Aorta (tissue), 5 donors: ENCODE measurements around the gene CDHR2. TPM values are rescaled to one million over a fixed set of nuclear protein-coding genes. Genes with fewer than 3 reads are reported as not detected.
A peak's percentile ranks its signal among the peaks of the same experiment; 100 is the strongest.

Experiments
- ATAC-seq: fragments of 200-7000 bp; cut with Tn5 transposase; one replicate; pipeline ENCODE4 v1.9.1; 2022; ENCODE audit warnings: moderate library complexity; ENCODE audit not compliant: low FRiP score
- DNase-seq, 2 donors: peaks; one replicate each; pipeline ENCODE4 v3.0.0-alpha.2; 2020
- H3K27ac ChIP-seq, 2 donors: one replicate each; pipeline ENCODE4 v1.5.1; 2013; ENCODE audit warnings: low read length in 2 of 2, mild to moderate bottlenecking in 2 of 2, moderate library complexity in 2 of 2, control low read depth in 1 of 2, inconsistent platforms in 1 of 2, low read depth in 1 of 2
- H3K27me3 ChIP-seq, 2 donors: one replicate each; pipeline ENCODE4 v1.6.1; 2013; ENCODE audit warnings: control low read depth in 1 of 2, low read length in 1 of 2, mild to moderate bottlenecking in 1 of 2, moderate library complexity in 1 of 2; ENCODE audit not compliant: insufficient read depth in 2 of 2, control insufficient read depth in 1 of 2
- H3K36me3 ChIP-seq, 2 donors: one replicate each; pipeline ENCODE4 v1.6.1; 2013; ENCODE audit warnings: control low read depth in 1 of 2, low read length in 1 of 2, mild to moderate bottlenecking in 1 of 2; ENCODE audit not compliant: insufficient read depth in 2 of 2, control insufficient read depth in 1 of 2
- H3K4me1 ChIP-seq, 2 donors: one replicate each; pipeline ENCODE4 v1.6.1; 2013; ENCODE audit warnings: low read length in 2 of 2, control low read depth in 1 of 2, mild to moderate bottlenecking in 1 of 2, moderate library complexity in 1 of 2; ENCODE audit not compliant: insufficient read depth in 2 of 2, control insufficient read depth in 1 of 2
- H3K4me3 ChIP-seq, 2 donors: one replicate each; pipeline ENCODE4 v1.5.1; 2013; ENCODE audit warnings: low read length in 2 of 2, control low read depth in 1 of 2, mild to moderate bottlenecking in 1 of 2
- H3K9me3 ChIP-seq: one replicate; pipeline ENCODE4 v1.6.1; 2013; ENCODE audit warnings: mild to moderate bottlenecking, low read length; ENCODE audit not compliant: control insufficient read depth
- WGBS, 2 donors: extraction: QIAGEN DNeasy Blood & Tissue Kit; methylation state at CpG; one replicate each; pipeline ENCODE4 v1.1.7; 2013; 5-methylcytosine and 5-hydroxymethylcytosine counted together
- intact Hi-C, 2 donors: fragments of 100-400 bp; cut with DNase I; formaldehyde crosslinking; loops; one replicate each; pipeline versions ENCODE4 v1.14.2 to v1.15.0; 2022
- polyA plus RNA-seq, 2 donors: library from polyadenylated mRNA; stranded (reverse); fragments of 200-250 nt; gene quantifications; one replicate each; pipeline ENCODE4 v1.2.3, GENCODE V29; 2013
- total RNA-seq, 2 donors: library from RNA; stranded (reverse); fragmentation: NEBNext Ultra II Directional; extraction: Animal tissue kit (Norgen Biotek cat#: 25700); gene quantifications; one replicate each; pipeline ENCODE4 v1.2.1, GENCODE V29; 2021
- donor health status: healthy with polysubstance abuse.
- donor health status: Bipolar disorder and iron deficiency.
- donor health status: DM: no; HTN: no; CAD: no.
- donor health status: DM: no; HTN: no; CAD: no.
- donor health status: DM: yes; HTN: yes; CAD: no.

Gene CDHR2
- total and polyA plus RNA-seq, 4 donors = 0.08 to 21.5 TPM; not detected in 2

DNA sequence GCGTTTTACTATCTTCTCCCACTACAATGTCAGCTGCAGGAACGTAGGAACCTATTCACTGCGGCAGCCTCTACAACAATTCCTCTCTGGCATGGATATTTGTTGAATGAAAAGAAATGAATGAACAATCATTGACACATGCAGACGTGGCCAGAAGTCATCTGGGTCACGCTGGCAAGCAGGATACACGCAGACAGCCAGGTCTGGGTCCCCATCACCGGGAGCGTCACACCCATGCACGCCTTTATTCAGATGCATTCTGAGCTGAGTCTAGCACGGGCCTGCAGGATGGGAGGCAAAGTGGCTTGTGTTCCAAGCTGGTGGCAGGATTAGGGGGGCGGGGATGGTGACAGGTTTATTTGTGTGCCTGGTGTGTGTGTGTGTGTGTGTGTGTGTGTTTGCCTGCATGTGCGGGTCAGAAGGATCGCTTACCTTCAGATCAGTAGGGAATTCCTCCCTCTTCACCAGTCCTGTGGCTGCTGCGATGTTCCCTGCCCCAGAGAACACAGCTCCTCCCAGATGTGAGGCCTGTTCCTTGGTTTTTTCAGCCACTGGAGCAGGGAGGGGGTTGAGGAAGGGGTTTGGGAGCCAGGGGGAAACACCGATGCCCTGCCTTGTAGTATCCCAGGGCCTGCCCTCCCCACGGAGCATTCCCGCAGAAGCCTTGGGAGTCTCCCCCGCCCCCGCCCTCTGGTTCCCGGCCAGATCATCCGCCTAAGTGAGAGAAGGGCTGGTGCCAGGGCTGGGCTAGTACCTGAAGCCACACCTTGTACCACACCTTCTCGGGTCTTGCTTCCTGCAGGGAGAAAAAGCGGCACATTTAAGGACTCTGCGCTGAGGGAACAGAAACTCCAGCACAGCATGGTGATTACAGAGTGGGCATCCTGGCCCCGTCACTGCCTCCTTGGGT, 77.1 kb downstream of the CDHR2 start:
- H3K36me3 ChIP-seq = no peaks in the 10 kb centered on the region
- no peak for DNase-seq
- H3K9me3 ChIP-seq = no peaks in the 10 kb centered on the region
- intact Hi-C loops = no loop called here
- H3K27me3 ChIP-seq = peaks cover 0 to 2% of the 10 kb centered on the region in 2 donors
- no peaks in the 10 kb centered on the region for H3K4me1 ChIP-seq
- no peak for ATAC-seq
- WGBS, 2 donors = 53 to 57% methylated on average over 23 to 25 of the region's 25 CpGs
- H3K4me3 ChIP-seq = no peak overlapping the region
- H3K27ac ChIP-seq = no peak overlapping the region

- no peaks in the 10 kb centered on the region for H3K9me3 ChIP-seq
- H3K4me1 ChIP-seq = no peaks in the 10 kb centered on the region
- H3K36me3 ChIP-seq = no peaks in the 10 kb centered on the region
- no peak overlapping the region for H3K27ac ChIP-seq
- no peak for ATAC-seq
- WGBS, 2 donors = 58 to 64% methylated on average over 7 of the region's 7 CpGs
- intact Hi-C loops = no loop called here
- DNase-seq = no peak
- no peak overlapping the region for H3K4me3 ChIP-seq
- peaks cover 0 to 2% of the 10 kb centered on the region in 2 donors for H3K27me3 ChIP-seq
Measured at GRCh38 chr5:176626876-176627236, 77.7 kb downstream of the CDHR2 start.

DNA sequence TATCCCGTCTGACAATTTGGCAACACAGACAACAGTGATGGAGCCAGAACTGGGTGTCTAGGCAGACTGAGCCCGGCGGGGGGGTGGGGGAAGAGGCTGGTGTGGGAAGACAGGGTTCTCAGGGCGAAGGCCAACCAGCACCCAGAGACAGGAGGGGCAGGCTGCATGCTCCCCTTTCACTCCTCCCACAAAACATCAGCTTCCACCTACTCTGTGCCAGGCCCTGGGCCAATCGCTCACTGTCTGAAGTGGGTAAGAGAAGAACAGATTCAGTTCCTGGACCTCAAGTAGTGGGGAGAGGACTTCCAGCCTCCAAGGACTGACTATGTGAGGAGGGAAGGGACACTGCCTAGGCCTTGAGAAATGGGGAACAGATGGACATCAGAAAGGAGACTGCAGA, 78.4 kb downstream of the CDHR2 start:
- 75 to 81% methylated on average over 5 of the region's 5 CpGs for WGBS, 2 donors
- Histone ChIP-seq H3K27me3 (no peaks in the 10 kb centered on the region), H3K27ac (no peak overlapping the region), H3K9me3 (no peaks in the 10 kb centered on the region), H3K4me1 (no peaks in the 10 kb centered on the region), H3K36me3 (no peaks in the 10 kb centered on the region), H3K4me3 (no peak overlapping the region)
- DNase-seq (no peak), ATAC-seq (no peak)
- intact Hi-C loops = no loop called here

GRCh38 chr5:176628406-176629228, 79.5 kb downstream of the CDHR2 start:
- H3K27me3 ChIP-seq = no peaks in the 10 kb centered on the region
- no peak overlapping the region for H3K27ac ChIP-seq
- H3K36me3 ChIP-seq = no peaks in the 10 kb centered on the region
- ATAC-seq (no peak), DNase-seq (no peak)
- 49 to 52% methylated on average over 13 of the region's 13 CpGs for whole genome bisulfite sequencing, 2 donors
- intact Hi-C loops = no loop called here
- no peaks in the 10 kb centered on the region for H3K9me3 ChIP-seq
- no peaks in the 10 kb centered on the region for H3K4me1 ChIP-seq
- no peak overlapping the region for H3K4me3 ChIP-seq

DNA sequence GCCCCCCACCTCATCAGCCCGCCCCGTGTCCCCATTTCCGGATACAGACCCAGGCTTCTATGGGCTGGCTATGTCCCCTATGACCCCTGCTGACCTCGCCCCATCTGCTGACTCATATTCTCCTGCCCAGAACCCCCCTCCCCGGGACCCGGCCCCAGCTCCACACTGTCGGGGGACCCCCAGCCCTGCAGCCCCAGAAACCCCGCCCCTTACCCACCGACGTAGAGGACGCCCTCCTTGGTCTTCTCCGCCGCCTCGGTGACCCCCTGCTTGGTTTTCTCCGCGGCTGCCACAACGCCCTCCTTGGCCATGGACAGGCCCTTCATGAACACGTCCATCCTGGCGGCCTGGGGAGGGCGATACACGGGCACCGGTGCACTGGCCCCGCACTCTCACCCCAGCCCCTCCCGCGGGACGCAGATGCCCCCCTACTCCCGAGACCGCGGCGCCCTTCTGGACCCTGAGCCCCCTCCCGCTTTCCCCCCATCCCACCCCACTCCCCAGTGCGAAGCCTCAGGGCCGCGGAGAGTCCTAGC, 80.2 kb downstream of the CDHR2 start:
- Histone ChIP-seq H3K27ac (no peak overlapping the region), H3K4me3 (no peak overlapping the region), H3K36me3 (no peaks in the 10 kb centered on the region), H3K27me3 (no peaks in the 10 kb centered on the region), H3K9me3 (no peaks in the 10 kb centered on the region), H3K4me1 (no peaks in the 10 kb centered on the region)
- ATAC-seq (no peak), DNase-seq (peak in 1 of 2 donors; percentile 73)
- intact Hi-C loops = no loop called here
- WGBS, 2 donors = 3 to 6% methylated on average over 31 to 34 of the region's 34 CpGs

- Histone ChIP-seq H3K27me3 (no peaks in the 10 kb centered on the region), H3K27ac (no peak within 1 kb of the TSS), H3K9me3 (no peaks in the 10 kb centered on the region), H3K36me3 (no peaks in the 10 kb centered on the region), H3K4me3 (peak within 1 kb of the TSS in 1 of 2 donors; percentile 5), H3K4me1 (no peaks in the 10 kb centered on the region)
- ATAC-seq = peak; percentile 61
- no peak for DNase-seq
- 0 to 1% methylated on average over 73 to 94 of the region's 94 CpGs for WGBS, 2 donors
- intact Hi-C loops = no loop called here
Measured at GRCh38 chr5:176629853-176630680, 80.9 kb downstream of the CDHR2 start, which contains the start of the genes EIF4E1B and SNCB. TSS of gene EIF4E1B (plus strand) at chr5:176630675. CDS start at chr5:176642788, 12,113 bp downstream. TSS of gene SNCB (minus strand) at chr5:176630534. CDS start at chr5:176629654, 880 bp downstream.

DNA sequence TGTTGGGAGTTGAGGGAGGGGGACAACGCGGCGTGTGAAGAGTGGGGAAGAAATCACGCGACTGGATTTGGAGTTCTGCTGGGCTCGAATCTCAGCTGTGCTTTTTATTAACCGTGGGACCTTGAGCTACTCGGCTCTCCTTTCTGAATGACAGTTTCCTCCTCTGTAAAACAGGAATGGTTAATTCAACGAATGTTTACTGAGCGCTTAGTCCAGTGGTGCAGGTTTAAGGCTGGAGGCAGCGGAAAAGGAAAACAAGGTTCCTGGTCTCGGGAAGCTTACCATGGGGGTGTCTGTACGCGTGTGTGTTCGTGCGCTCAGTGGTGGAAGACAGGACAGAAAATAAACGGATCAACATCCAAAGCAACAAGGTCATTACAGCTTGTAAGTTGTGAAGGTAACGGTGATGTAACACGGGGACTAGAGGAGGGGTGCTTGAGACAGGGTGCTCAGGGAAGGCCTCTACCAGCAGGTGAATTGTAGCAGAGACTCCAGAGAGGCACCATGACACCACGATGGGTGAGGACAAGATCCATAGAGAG, 81.6 kb downstream of the CDHR2 start:
- ATAC-seq = no peak

More for the DNA sequence above, 81.6 kb downstream of the CDHR2 start:
- no peaks in the 10 kb centered on the region for H3K9me3 ChIP-seq
- no peak overlapping the region for H3K27ac ChIP-seq
- WGBS, 2 donors = 9% methylated on average over 20 of the region's 20 CpGs
- intact Hi-C loops = no loop called here
- DNase-seq = no peak
- H3K4me1 ChIP-seq = no peaks in the 10 kb centered on the region
- no peaks in the 10 kb centered on the region for H3K27me3 ChIP-seq
- no peaks in the 10 kb centered on the region for H3K36me3 ChIP-seq
- peak overlapping the region in 1 of 2 donors; percentile 5 for H3K4me3 ChIP-seq
